CD4-positive, alpha-beta T cell treated with Interleukin-4 for 1 hour (primary cell): ENCODE measurements around the gene PRSS12.
"Not testable (repeated sequence)": the region's sequence is repeated elsewhere in the genome, so short reads cannot be mapped to it uniquely, and the experiment has no call there.

Source experiments
- DNase-seq, 2 donors: peaks; one replicate each; pipeline ENCODE4 v3.0.0-alpha.2; 2020 to 2022

The PRSS12 gene

GRCh38 chr4:118352843-118353533, at the start of gene PRSS12:
TSS of gene PRSS12 (minus strand) at chr4:118353003. CDS start at chr4:118352720, 283 bp downstream.
- DNase-seq, result peak; percentile 35 to 43

- DNase-seq, result no peak
Observed at GRCh38 chr4:118400356-118400755, 47.6 kb upstream of the PRSS12 start.

GRCh38 chr4:118399883-118400282, 47.1 kb upstream of the PRSS12 start:
- not testable (repeated sequence) for DNase-seq

- no peak for DNase-seq
Observed at GRCh38 chr4:118398226-118399090, 45.7 kb upstream of the PRSS12 start.

GRCh38 chr4:118397623-118397979, 44.8 kb upstream of the PRSS12 start:
- DNase-seq, result no peak

- no peak for DNase-seq
Observed at GRCh38 chr4:118396881-118397622, 44.2 kb upstream of the PRSS12 start.

GRCh38 chr4:118395057-118395644, 42.3 kb upstream of the PRSS12 start:
- DNase-seq, result no peak

- not testable (repeated sequence) for DNase-seq
Observed at GRCh38 chr4:118392509-118392908, 39.7 kb upstream of the PRSS12 start.

- DNase-seq, result no peak
Observed at GRCh38 chr4:118390121-118390520, 37.3 kb upstream of the PRSS12 start.

GRCh38 chr4:118389721-118390120, 36.9 kb upstream of the PRSS12 start:
- DNase-seq, result no peak

GRCh38 chr4:118388606-118389005, 35.8 kb upstream of the PRSS12 start:
- no peak for DNase-seq

- DNase-seq, result no peak
Observed at GRCh38 chr4:118381902-118382301, 29.1 kb upstream of the PRSS12 start.

- DNase-seq, result no peak
Observed at GRCh38 chr4:118373614-118374255, 20.9 kb upstream of the PRSS12 start.

GRCh38 chr4:118372251-118372650, 19.4 kb upstream of the PRSS12 start:
- DNase-seq, result no peak

GRCh38 chr4:118369231-118369630, 16.4 kb upstream of the PRSS12 start:
- no peak for DNase-seq

- no peak for DNase-seq
Observed at GRCh38 chr4:118367872-118368271, 15.1 kb upstream of the PRSS12 start.

GRCh38 chr4:118367361-118367760, 14.6 kb upstream of the PRSS12 start:
- no peak for DNase-seq

- no peak for DNase-seq
Observed at GRCh38 chr4:118363166-118363565, 10.4 kb upstream of the PRSS12 start.

- no peak for DNase-seq
Observed at GRCh38 chr4:118361192-118361591, 8.4 kb upstream of the PRSS12 start.

GRCh38 chr4:118360106-118360505, 7.3 kb upstream of the PRSS12 start:
- DNase-seq, result no peak

- DNase-seq, result no peak
Observed at GRCh38 chr4:118357601-118358000, 4.8 kb upstream of the PRSS12 start.

- no peak for DNase-seq
Observed at GRCh38 chr4:118356731-118357130, 3.9 kb upstream of the PRSS12 start.

GRCh38 chr4:118356111-118356510, 3.3 kb upstream of the PRSS12 start:
- no peak for DNase-seq
